Body of pancreas (tissue), 4 donors: Measurements from ENCODE around the gene ST6GALNAC3.

Experiments
- CTCF ChIP-seq, 7 experiments: fragments of 450-650 bp in 4 of 7; fragments of 200-600 bp in 3 of 7; sonication (generic) in 3 of 7; IDR thresholded peaks; one replicate each; pipeline ENCODE4 v1.5.1; 2016 to 2019; ENCODE audit warnings: antibody characterized with exemption in 7 of 7
- POLR2A ChIP-seq, 3 donors: fragments of 450-650 bp; IDR thresholded peaks; one replicate each; pipeline ENCODE4 v1.6.1; 2016; ENCODE audit warnings: antibody characterized with exemption in 3 of 3, mild to moderate bottlenecking in 2 of 3

- TF ChIP-seq POLR2A (IDR thresholded peaks at IDR 0.05) (no peak), CTCF (IDR thresholded peaks at IDR 0.05) (no peak)
Observed at GRCh38 chr1:76070538-76070937, 4.0 kb upstream of the ST6GALNAC3 start.
